Measurements from ENCODE around the gene PPP2R5D.

DNA sequence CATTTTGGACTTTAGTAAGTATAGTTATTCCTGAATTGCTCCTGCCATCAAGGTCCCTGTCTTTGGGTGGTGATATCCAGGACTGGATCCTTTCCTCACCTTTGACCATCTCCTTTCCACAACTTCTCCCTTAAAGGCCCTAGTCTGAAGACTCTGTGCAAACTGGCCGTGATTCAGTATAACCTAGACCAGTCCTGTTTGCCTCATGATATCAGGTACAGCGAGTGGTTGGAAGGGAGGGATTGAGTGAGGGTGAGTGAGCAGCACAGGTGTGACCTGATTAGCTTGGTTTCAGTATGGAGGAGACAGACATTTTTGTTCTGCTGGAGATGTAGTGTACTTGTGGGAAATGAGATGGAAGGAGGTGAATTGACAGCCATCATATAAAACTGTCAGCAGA, 34.8 kb downstream of the PPP2R5D start:
- TF ChIP-seq, protein P1, sequence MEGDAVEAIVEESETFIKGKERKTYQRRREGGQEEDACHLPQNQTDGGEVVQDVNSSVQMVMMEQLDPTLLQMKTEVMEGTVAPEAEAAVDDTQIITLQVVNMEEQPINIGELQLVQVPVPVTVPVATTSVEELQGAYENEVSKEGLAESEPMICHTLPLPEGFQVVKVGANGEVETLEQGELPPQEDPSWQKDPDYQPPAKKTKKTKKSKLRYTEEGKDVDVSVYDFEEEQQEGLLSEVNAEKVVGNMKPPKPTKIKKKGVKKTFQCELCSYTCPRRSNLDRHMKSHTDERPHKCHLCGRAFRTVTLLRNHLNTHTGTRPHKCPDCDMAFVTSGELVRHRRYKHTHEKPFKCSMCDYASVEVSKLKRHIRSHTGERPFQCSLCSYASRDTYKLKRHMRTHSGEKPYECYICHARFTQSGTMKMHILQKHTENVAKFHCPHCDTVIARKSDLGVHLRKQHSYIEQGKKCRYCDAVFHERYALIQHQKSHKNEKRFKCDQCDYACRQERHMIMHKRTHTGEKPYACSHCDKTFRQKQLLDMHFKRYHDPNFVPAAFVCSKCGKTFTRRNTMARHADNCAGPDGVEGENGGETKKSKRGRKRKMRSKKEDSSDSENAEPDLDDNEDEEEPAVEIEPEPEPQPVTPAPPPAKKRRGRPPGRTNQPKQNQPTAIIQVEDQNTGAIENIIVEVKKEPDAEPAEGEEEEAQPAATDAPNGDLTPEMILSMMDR (IDR thresholded peaks at IDR 0.05; ENCODE audit: low read length), result no peak
- TF ChIP-seq EZH2phosphoT487 (IDR thresholded peaks at IDR 0.05; ENCODE audit: low read length) (no peak), EZH2 (optimal IDR thresholded peaks at IDR 0.05; ENCODE audit: low read depth, low read length) (no peak)

Measured in MM.1S (cell line).